ENCODE data around the gene CCNC. TPM values are rescaled to one million over a fixed set of nuclear protein-coding genes. Genes with fewer than 3 reads are reported as not detected.

Gene CCNC
- total RNA-seq, 4 donors from 2014 or later: 35.6 to 69.4 (median 67.1) TPM

DNA sequence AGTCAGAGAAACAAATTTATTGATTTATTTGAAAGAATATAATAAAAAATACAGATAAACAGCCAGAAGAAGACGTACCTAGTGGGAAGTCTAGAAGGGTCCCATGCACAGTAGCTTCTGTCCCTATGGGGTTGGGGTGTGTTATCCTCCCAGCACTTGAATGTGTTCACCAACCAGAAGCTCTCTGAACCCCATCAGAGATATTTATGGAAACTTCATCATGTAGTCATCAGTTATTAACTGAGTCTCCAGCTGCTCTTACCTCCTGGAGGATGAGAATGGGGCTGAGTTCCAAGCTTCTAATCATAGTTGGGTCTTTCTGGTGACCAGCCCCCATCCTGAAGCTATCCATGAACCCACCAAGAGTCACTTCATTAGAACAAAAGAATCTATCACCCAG, 37.8 kb downstream of the CCNC start:
- TF ChIP-seq CTCF (IDR thresholded peaks at IDR 0.05): no peak
- TF ChIP-seq POLR2A (IDR thresholded peaks at IDR 0.05): no peak
- no peaks in the 10 kb centered on the region for H3K27me3 ChIP-seq
- no peaks in the 10 kb centered on the region for H3K9me3 ChIP-seq
- H3K27ac ChIP-seq: no peak overlapping the region
- 90 to 94% methylated on average over 1 of the region's 1 CpG for WGBS, 2 donors
- peaks cover 7 to 89% (median 19%) of the 10 kb centered on the region in 3 donors for H3K36me3 ChIP-seq
- intact Hi-C loops (cut with DNase I): no loop called here
- no peak overlapping the region for H3K4me3 ChIP-seq
- no peak for DNase-seq
- no peaks in the 10 kb centered on the region for H3K4me1 ChIP-seq

GRCh38 chr6:99522531-99522930, 45.9 kb downstream of the CCNC start:
- Histone ChIP-seq H3K9me3 (no peaks in the 10 kb centered on the region), H3K27me3 (no peaks in the 10 kb centered on the region), H3K4me1 (peaks cover 0 to 24% (median 0%) of the 10 kb centered on the region in 3 donors), H3K36me3 (peaks cover 0 to 12% (median 0%) of the 10 kb centered on the region in 3 donors), H3K27ac (no peak overlapping the region), H3K4me3 (no peak overlapping the region)
- no peak for TF ChIP-seq CTCF (IDR thresholded peaks at IDR 0.05)
- TF ChIP-seq POLR2A (IDR thresholded peaks at IDR 0.05): no peak
- intact Hi-C loops (cut with DNase I): no loop called here
- no peak for DNase-seq
- WGBS, 2 donors: 70 to 78% methylated on average over 3 to 4 of the region's 4 CpGs

DNA sequence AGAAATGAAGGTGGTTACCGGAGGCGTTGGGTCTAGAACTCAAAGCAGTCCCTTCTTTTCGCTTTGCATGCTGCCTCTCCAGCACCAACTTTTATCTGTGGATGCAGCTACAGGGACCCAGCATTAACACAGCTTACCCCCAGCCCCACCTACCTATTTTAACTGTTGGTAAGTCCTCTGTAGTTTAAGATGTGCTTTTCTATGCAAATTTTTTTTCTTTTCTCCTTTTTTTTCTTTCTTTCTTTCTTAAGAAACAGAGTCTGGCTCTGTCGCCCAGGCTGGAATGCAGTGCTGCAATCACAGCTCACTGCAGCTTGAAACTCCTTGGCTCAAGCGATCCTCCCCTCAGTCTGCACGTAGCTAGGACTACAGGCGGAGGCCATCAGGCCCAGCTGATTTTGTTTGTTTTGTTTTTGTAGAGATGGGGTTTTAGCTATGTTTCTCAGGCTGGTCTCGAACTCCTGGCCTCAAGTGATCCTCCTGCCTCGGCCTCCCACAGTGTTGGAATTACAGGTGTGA, 46.8 kb downstream of the CCNC start:
- DNase-seq: no peak
- Histone ChIP-seq H3K4me3 (peak overlapping the region; percentile 55 to 92 (median 82)), H3K4me1 (peaks cover 0 to 24% (median 0%) of the 10 kb centered on the region in 3 donors), H3K27me3 (no peaks in the 10 kb centered on the region), H3K27ac (peak overlapping the region; percentile 87 to 95 (median 95)), H3K36me3 (peaks cover 0 to 5% (median 0%) of the 10 kb centered on the region in 3 donors), H3K9me3 (no peaks in the 10 kb centered on the region)
- TF ChIP-seq CTCF (IDR thresholded peaks at IDR 0.05): no peak
- no peak for TF ChIP-seq POLR2A (IDR thresholded peaks at IDR 0.05)
- intact Hi-C loops (cut with DNase I): no loop called here
- WGBS, 2 donors: 27 to 37% methylated on average over 8 to 9 of the region's 9 CpGs

DNA sequence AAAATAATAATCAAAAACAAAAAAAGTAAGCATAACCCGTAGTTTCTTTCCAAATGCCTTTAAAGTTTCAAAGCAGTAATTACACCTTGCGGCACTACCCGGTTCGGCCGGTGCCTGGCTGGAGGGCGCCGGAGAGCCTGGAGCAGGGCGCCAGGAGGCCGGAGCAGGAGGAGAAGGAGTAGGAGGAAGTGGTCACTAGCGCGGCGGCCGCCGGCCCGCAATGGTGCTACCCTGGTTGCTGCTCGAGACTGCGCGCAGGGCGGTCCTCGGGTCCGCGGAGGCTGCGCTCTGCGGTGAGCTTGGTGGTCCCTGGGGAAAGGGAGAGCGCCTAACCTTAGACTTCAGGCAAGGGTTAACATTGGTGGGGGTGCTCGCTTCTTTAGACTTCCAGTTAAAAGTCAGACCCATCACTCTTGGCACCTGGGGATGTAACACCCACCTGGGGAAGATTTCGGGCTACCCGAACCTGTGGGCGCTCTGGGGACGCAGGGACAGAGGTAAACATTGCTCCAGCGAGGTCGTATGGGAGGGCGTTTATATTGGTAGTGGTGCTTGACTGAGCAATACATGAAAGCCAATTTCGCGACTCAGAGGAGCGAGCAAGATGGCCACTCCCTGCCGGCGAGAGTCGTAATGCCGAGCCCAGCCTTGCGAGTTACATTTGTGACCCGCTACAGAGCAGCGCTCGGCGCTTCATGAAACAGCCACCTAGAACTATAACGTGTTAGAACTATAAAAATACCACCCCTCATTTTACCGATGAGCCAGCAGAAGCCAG, 47.4 kb downstream of the CCNC start:
- DNase-seq: peak; percentile 2
- Histone ChIP-seq H3K4me1 (peaks cover 0 to 27% (median 2%) of the 10 kb centered on the region in 3 donors), H3K27me3 (no peaks in the 10 kb centered on the region), H3K36me3 (no peaks in the 10 kb centered on the region), H3K9me3 (no peaks in the 10 kb centered on the region), H3K4me3 (peak overlapping the region; percentile 55 to 92 (median 82)), H3K27ac (peak overlapping the region; percentile 87 to 95 (median 95))
- intact Hi-C loops (cut with DNase I): no loop called here
- TF ChIP-seq CTCF (IDR thresholded peaks at IDR 0.05) (peak; percentile 77 to 93 (median 86)), POLR2A (IDR thresholded peaks at IDR 0.05) (peak in 2 of 4 donors; percentile 75 to 84)
- WGBS, 2 donors: 0 to 1% methylated on average over 30 to 33 of the region's 47 CpGs

GRCh38 chr6:99519446-99519845, 49.0 kb downstream of the CCNC start:
- intact Hi-C loops (cut with DNase I): no loop called here
- Histone ChIP-seq H3K27ac (no peak overlapping the region), H3K4me3 (no peak overlapping the region), H3K9me3 (no peaks in the 10 kb centered on the region), H3K27me3 (no peaks in the 10 kb centered on the region), H3K36me3 (no peaks in the 10 kb centered on the region), H3K4me1 (peaks cover 0 to 31% (median 2%) of the 10 kb centered on the region in 3 donors)
- 89 to 94% methylated on average over 1 of the region's 1 CpG for WGBS, 2 donors
- DNase-seq: no peak
- TF ChIP-seq CTCF (IDR thresholded peaks at IDR 0.05) (no peak), POLR2A (IDR thresholded peaks at IDR 0.05) (no peak)
